Left ventricle myocardium inferior (tissue), 1 donor: ENCODE measurements around the gene UEVLD. TPM values are rescaled to one million over a fixed set of nuclear protein-coding genes. Genes with fewer than 3 reads are reported as not detected.

ENCODE experiments used
- DNase-seq: peaks from one replicate; pipeline ENCODE4 v3.0.0-alpha.2; 2020
- H3K27ac ChIP-seq: fragments of 200-600 bp; replicated peaks from 2 replicates; pipeline ENCODE4 v1.8.0; 2021
- H3K27me3 ChIP-seq: fragments of 200-600 bp; 2 replicates; pipeline ENCODE4 v1.8.0; 2021; ENCODE audit warnings: low read depth
- H3K36me3 ChIP-seq: fragments of 200-600 bp; 2 replicates; pipeline ENCODE4 v1.8.0; 2021
- H3K4me1 ChIP-seq: fragments of 200-600 bp; 2 replicates; pipeline ENCODE4 v1.8.0; 2021
- H3K4me3 ChIP-seq: fragments of 200-600 bp; 2 replicates; pipeline ENCODE4 v1.8.0; 2021; ENCODE audit warnings: mild to moderate bottlenecking, moderate library complexity
- H3K9me3 ChIP-seq: fragments of 200-600 bp; replicated peaks from 2 replicates; pipeline ENCODE4 v1.8.0; 2021
- intact Hi-C: fragments of 100-400 bp; cut with micrococcal nuclease; formaldehyde crosslinking; loops from one replicate; pipeline ENCODE4 v1.11.0; 2022
- total RNA-seq: library from RNA; stranded (reverse); fragmentation: NEBNext Ultra II Directional; extraction: Animal tissue kit (Norgen Biotek cat#: 25700); gene quantifications from one replicate; pipeline ENCODE4 v1.2.1, GENCODE V29; 2021
- TF ChIP-seq, protein P1 (sequence below): fragments of 200-600 bp; IDR thresholded peaks from 2 replicates; pipeline ENCODE4 v1.8.0; 2021; ENCODE audit warnings: antibody characterized with exemption, mild to moderate bottlenecking, borderline replicate concordance
- donor health status: DM: no; HTN: yes; CAD: no; lungs with severe emphysema.

The UEVLD gene
- total RNA-seq, 1 donor from 2014 or later = 17.7 TPM

DNA sequence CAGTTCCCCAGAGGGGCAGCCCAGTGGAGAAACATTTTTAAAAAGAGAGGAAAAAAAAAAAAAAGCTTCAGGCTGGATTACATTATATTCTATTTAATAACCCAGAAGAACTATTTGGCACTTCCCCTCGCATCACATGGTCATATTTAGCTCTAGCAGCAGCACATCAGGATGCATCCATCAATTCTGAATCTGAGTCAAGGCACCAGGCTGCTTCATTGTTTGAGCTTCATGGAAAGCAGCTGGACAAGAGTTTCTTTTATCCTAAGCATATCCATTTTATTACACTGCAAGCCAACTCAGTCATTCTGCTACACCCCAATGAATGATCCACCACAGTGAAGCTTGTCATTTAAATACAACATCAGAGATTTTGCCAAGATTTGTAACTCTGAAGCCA, 35.6 kb upstream of the UEVLD start:
- H3K36me3 ChIP-seq = no peaks in the 10 kb centered on the region
- no peak overlapping the region for H3K4me3 ChIP-seq
- H3K27me3 ChIP-seq = no peaks in the 10 kb centered on the region
- intact Hi-C loops = no loop called here
- H3K9me3 ChIP-seq = peaks cover 5% of the 10 kb centered on the region
- no peak for DNase-seq
- peaks cover 25% of the 10 kb centered on the region for H3K4me1 ChIP-seq
- H3K27ac ChIP-seq = no peak overlapping the region
- TF ChIP-seq, protein P1, sequence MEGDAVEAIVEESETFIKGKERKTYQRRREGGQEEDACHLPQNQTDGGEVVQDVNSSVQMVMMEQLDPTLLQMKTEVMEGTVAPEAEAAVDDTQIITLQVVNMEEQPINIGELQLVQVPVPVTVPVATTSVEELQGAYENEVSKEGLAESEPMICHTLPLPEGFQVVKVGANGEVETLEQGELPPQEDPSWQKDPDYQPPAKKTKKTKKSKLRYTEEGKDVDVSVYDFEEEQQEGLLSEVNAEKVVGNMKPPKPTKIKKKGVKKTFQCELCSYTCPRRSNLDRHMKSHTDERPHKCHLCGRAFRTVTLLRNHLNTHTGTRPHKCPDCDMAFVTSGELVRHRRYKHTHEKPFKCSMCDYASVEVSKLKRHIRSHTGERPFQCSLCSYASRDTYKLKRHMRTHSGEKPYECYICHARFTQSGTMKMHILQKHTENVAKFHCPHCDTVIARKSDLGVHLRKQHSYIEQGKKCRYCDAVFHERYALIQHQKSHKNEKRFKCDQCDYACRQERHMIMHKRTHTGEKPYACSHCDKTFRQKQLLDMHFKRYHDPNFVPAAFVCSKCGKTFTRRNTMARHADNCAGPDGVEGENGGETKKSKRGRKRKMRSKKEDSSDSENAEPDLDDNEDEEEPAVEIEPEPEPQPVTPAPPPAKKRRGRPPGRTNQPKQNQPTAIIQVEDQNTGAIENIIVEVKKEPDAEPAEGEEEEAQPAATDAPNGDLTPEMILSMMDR = no peak

DNA sequence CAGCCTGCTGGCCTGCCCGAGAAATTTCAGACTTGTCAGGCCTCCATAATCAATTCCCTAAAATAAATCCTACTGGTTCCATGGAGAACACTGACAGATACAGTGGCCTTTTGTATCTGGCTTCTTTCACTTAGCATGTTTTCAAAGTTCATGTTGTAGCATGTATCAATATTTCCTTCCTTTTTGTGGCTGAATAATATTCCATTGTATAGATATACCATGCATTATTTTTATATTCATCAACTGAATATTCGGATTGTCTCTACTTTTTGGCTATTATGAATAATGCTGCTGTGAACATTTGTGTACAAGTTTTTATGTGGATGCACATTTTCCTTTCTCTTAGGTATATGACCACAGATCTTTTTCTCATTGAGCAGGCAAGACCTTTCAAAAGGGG, 35.2 kb upstream of the UEVLD start:
- Histone ChIP-seq H3K27me3 (no peaks in the 10 kb centered on the region), H3K27ac (no peak overlapping the region), H3K4me1 (peaks cover 25% of the 10 kb centered on the region), H3K9me3 (peaks cover 5% of the 10 kb centered on the region), H3K36me3 (no peaks in the 10 kb centered on the region), H3K4me3 (no peak overlapping the region)
- TF ChIP-seq, protein P1 = no peak
- no peak for DNase-seq
- intact Hi-C loops = no loop called here

DNA sequence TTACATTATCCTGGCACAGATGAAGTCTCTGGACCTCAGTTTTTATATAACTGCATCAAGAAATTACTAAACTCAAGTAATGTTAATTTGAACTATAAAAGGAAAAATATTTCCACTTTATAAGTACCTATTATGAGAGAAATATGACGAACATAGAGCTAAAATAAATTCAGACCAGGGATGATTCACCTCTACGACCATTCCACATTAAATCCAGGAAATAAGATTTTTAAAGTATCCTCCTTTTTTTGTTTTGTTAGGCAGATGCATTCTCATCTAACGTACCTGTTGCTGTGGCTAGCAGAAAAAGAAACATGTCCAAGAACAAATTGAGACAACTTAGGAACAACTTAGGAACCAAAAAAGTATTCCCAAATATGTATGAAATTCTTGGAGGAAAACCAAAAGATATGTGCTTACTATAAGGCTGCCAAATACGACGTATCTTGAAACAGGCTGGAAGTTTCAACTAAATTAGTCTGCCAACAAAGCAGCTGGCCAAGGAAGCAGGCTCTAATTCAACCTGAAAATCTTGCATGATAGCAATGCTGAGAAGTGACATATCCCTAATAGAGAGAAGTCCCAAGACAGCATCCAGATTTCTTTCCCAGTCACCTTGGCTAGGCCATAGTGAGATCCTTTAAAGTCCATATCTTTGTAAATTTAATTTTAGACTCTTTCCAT, 29.9 kb upstream of the UEVLD start:
- DNase-seq = no peak
- no peaks in the 10 kb centered on the region for H3K27me3 ChIP-seq
- intact Hi-C loops = no loop called here
- H3K27ac ChIP-seq = peak overlapping the region; percentile 66
- H3K4me3 ChIP-seq = no peak overlapping the region
- H3K36me3 ChIP-seq = peaks cover 22% of the 10 kb centered on the region
- peaks cover 21% of the 10 kb centered on the region for H3K4me1 ChIP-seq
- TF ChIP-seq, protein P1 = no peak
- peaks cover under 1% of the 10 kb centered on the region for H3K9me3 ChIP-seq

DNA sequence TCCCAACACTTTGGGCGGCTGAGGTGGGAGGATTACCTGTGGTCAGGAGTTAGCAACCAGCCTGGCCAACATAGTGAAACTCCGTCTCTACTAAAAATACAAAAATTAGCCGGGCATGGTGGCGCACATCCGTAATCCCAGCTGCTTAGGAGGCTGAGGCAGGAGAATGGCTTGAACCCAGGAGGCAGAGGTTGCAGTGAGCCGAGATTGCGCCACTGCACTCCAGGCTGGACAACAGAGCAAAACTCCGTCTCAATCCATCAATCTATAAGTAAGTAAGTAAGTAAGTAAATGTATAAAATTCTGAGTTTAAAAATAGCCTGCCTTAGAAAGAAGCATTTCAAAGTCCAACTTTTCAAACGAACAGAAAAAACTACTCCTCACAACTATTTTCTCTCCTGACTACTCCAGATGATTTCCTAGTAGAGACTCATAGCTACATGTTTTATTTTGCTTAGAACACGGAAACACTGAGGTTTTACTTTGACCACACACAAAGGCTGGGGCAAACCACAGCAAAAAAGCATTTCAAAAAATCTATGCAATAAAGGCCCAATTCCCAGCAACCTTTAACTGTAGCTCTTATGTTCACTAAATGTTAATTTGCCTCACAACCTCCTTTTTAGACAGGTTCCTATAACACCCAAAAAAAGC, 29.3 kb upstream of the UEVLD start:
- TF ChIP-seq, protein P1 = no peak
- Histone ChIP-seq H3K36me3 (peaks cover 22% of the 10 kb centered on the region), H3K4me3 (no peak overlapping the region), H3K9me3 (no peaks in the 10 kb centered on the region), H3K27me3 (no peaks in the 10 kb centered on the region), H3K27ac (peak overlapping the region; percentile 66), H3K4me1 (peaks cover 21% of the 10 kb centered on the region)
- intact Hi-C loops = no loop called here
- DNase-seq = no peak

DNA sequence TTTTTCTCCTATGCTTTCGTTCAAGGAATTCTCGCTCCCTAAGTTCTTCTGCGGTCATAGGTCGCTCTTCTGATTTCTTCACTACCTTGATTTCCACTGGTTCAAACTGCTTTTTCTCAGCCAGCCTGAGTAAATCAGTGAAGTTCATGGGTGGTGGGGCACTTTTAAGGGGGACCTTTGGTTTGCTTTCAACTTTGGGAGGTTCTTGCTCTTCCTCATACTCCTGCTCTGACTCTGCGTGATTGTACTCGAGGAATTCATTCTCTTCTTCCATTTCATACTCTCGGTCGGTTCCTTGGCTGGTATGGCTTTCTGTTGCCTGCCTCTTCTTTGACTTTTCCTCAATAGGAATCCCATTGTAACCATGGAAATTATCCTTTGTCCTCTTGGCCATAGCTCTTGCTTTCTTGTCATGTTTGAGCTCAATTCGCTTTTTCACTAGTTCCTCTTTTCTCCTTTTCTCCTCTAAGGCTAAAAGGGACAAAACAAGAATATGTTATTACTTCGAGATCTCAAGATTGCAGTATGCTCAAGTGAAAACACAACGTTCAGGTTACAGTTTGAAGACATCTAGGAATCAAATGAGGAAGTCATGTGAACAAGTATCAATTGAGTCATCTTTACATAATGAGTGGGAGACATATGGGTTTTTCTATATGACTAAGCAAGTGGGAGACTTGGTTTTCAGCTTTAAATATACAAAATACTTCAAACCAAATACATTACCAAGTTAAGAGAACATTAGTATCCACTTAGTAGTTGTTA, 27.3 kb upstream of the UEVLD start:
- Histone ChIP-seq H3K4me3 (no peak overlapping the region), H3K36me3 (peaks cover 40% of the 10 kb centered on the region), H3K9me3 (no peaks in the 10 kb centered on the region), H3K4me1 (peaks cover 21% of the 10 kb centered on the region), H3K27me3 (no peaks in the 10 kb centered on the region), H3K27ac (no peak overlapping the region)
- no peak for DNase-seq
- intact Hi-C loops = no loop called here
- TF ChIP-seq, protein P1 = no peak
